HEK293 (cell line): ENCODE results near the gene PRSS53.

Source experiments
- CTCF ChIA-PET: fragments of 350-600 bp; formaldehyde crosslinking; extraction: SDS; loops from one replicate; lab custom pipeline; 2021; ENCODE audit warnings: antibody characterized with exemption; lab: Yijun Ruan, JAX
- POLR2A ChIA-PET: fragments of 300-600 bp; formaldehyde crosslinking; extraction: SDS; loops from one replicate; lab custom pipeline; 2020; ENCODE audit warnings: antibody characterized with exemption, inconsistent platforms; lab: Yijun Ruan, JAX
- H3K27ac ChIP-seq: fragments of 200-500 bp; sonication (Bioruptor generic); 2 replicates; pipeline ENCODE4 v1.5.1; 2014; ENCODE audit warnings: low read depth, low read length, control low read depth, inconsistent platforms; ENCODE audit errors: extremely low read depth
- H3K36me3 ChIP-seq, 2 experiments: fragments of 200-500 bp in 1 of 2; sonication (Bioruptor generic) in 1 of 2; 1 replicate in 1 of 2; 2 replicates in 1 of 2; pipeline ENCODE4 v1.5.1; 2014 to 2017; ENCODE audit warnings: inconsistent platforms in 2 of 2, low read length in 2 of 2; ENCODE audit not compliant: control insufficient read depth in 2 of 2, insufficient read depth in 1 of 2
- H3K4me1 ChIP-seq: fragments of 200-500 bp; sonication (Bioruptor generic); 2 replicates; pipeline ENCODE4 v1.5.1; 2014; ENCODE audit warnings: mild to moderate bottlenecking, low read length, inconsistent platforms; ENCODE audit not compliant: control insufficient read depth, insufficient read depth
- H3K4me3 ChIP-seq: 2 replicates; pipeline ENCODE4 v1.5.1; 2011; ENCODE audit warnings: low read depth, mild to moderate bottlenecking, control low read depth, low read length, moderate library complexity
- H3K9me3 ChIP-seq: fragments of 200-500 bp; sonication (Bioruptor generic); 2 replicates; pipeline ENCODE4 v1.5.1; 2014; ENCODE audit warnings: low read depth, low read length, inconsistent platforms; ENCODE audit not compliant: control insufficient read depth, insufficient read depth
- ATF2 ChIP-seq: fragments of 450-650 bp; formaldehyde crosslinking; IDR thresholded peaks from 2 replicates; pipeline ENCODE4 v1.5.1; 2016; ENCODE audit warnings: missing biosample characterization, missing genetic modification characterization, low read depth
- GLIS1 ChIP-seq: fragments of 450-650 bp; formaldehyde crosslinking; IDR thresholded peaks from 2 replicates; pipeline ENCODE4 v1.5.1; 2016; ENCODE audit warnings: missing biosample characterization, missing genetic modification characterization
- HOXA7 ChIP-seq: sonication (generic); formaldehyde crosslinking; IDR thresholded peaks from 2 replicates; pipeline ENCODE4 v1.8.1; 2022; ENCODE audit warnings: missing genetic modification reagents, borderline replicate concordance
- HOXC10 ChIP-seq: sonication (generic); formaldehyde crosslinking; IDR thresholded peaks from 2 replicates; pipeline ENCODE4 v1.8.1; 2023; ENCODE audit warnings: mild to moderate bottlenecking, missing genetic modification reagents
- KLF8 ChIP-seq: fragments of 450-650 bp; formaldehyde crosslinking; IDR thresholded peaks from 2 replicates; pipeline ENCODE4 v1.5.1; 2016; ENCODE audit warnings: missing biosample characterization, missing genetic modification characterization
- SP7 ChIP-seq: fragments of 450-650 bp; formaldehyde crosslinking; IDR thresholded peaks from 2 replicates; pipeline ENCODE4 v1.5.1; 2016; ENCODE audit warnings: missing biosample characterization, missing genetic modification characterization
- ZNF10 ChIP-seq: fragments of 450-650 bp; formaldehyde crosslinking; IDR thresholded peaks from 2 replicates; pipeline ENCODE4 v1.5.1; 2017; ENCODE audit warnings: missing biosample characterization, missing genetic modification characterization
- ZNF138 ChIP-seq: fragments of 450-650 bp; formaldehyde crosslinking; IDR thresholded peaks from 2 replicates; pipeline ENCODE4 v1.5.1; 2016; ENCODE audit warnings: missing biosample characterization, missing genetic modification characterization, borderline replicate concordance
- ZNF157 ChIP-seq: fragments of 450-650 bp; formaldehyde crosslinking; IDR thresholded peaks from 2 replicates; pipeline ENCODE4 v1.5.1; 2016; ENCODE audit warnings: missing biosample characterization, missing genetic modification characterization
- ZNF211 ChIP-seq: fragments of 450-650 bp; formaldehyde crosslinking; IDR thresholded peaks from 2 replicates; pipeline ENCODE4 v1.5.1; 2016; ENCODE audit warnings: low read depth, missing biosample characterization, missing genetic modification characterization
- ZNF266 ChIP-seq: fragments of 450-650 bp; formaldehyde crosslinking; IDR thresholded peaks from 2 replicates; pipeline ENCODE4 v1.5.1; 2016; ENCODE audit warnings: missing biosample characterization, missing genetic modification characterization, low read depth
- ZNF280C ChIP-seq: fragments of 450-650 bp; formaldehyde crosslinking; IDR thresholded peaks from 2 replicates; pipeline ENCODE4 v1.5.1; 2016; ENCODE audit warnings: missing biosample characterization, missing genetic modification characterization
- ZNF391 ChIP-seq: fragments of 450-650 bp; formaldehyde crosslinking; IDR thresholded peaks from 2 replicates; pipeline ENCODE4 v1.5.1; 2016; ENCODE audit warnings: low read depth, missing biosample characterization, missing genetic modification characterization, borderline replicate concordance
- ZNF747 ChIP-seq: fragments of 450-650 bp; formaldehyde crosslinking; IDR thresholded peaks from 2 replicates; pipeline ENCODE4 v1.5.1; 2016; ENCODE audit warnings: missing biosample characterization, missing genetic modification characterization
- ZNF837 ChIP-seq: fragments of 450-650 bp; formaldehyde crosslinking; IDR thresholded peaks from 2 replicates; pipeline ENCODE4 v1.5.1; 2016; ENCODE audit warnings: missing biosample characterization, missing genetic modification characterization
- ZSCAN4 ChIP-seq: fragments of 450-650 bp; formaldehyde crosslinking; IDR thresholded peaks from 2 replicates; pipeline ENCODE4 v1.5.1; 2017; ENCODE audit warnings: missing biosample characterization, missing genetic modification characterization
- TF ChIP-seq, protein P1 (sequence below): fragments of 450-650 bp; formaldehyde crosslinking; IDR thresholded peaks from 2 replicates; pipeline ENCODE4 v1.5.1; 2017; ENCODE audit warnings: missing biosample characterization, missing genetic modification characterization
- TF ChIP-seq, protein P2 (sequence below): fragments of 450-650 bp; formaldehyde crosslinking; IDR thresholded peaks from 2 replicates; pipeline ENCODE4 v1.5.1; 2016; ENCODE audit warnings: missing biosample characterization, missing genetic modification characterization
- TF ChIP-seq, protein P3 (sequence below): IDR thresholded peaks from 2 replicates; pipeline ENCODE4 v1.6.1; 2011; ENCODE audit warnings: mild to moderate bottlenecking, low read depth, low read length, borderline replicate concordance
- TF ChIP-seq, protein P4 (sequence below): fragments of 450-650 bp; formaldehyde crosslinking; IDR thresholded peaks from 2 replicates; pipeline ENCODE4 v1.5.1; 2017; ENCODE audit warnings: missing biosample characterization, missing genetic modification characterization

Gene PRSS53

GRCh38 chr16:31130336-31130891 lies 41.7 kb upstream of the PRSS53 start:
- Histone ChIP-seq H3K4me3 (no peak overlapping the region), H3K36me3 (peaks cover 0 to 67% of the 10 kb centered on the region in 2 experiments; a peak in 2 of 3 replicates), H3K9me3 (no peaks in the 10 kb centered on the region), H3K27ac (no peak overlapping the region), H3K4me1 (peaks cover 9% of the 10 kb centered on the region; the same call in 1 of the 2 replicates)
- ChIA-PET POLR2A (interaction anchor here (1.1 to 5.7 kb wide), 3 partner anchors 13 to 329 kb away, joined by 3 to 35 read pairs (median 3); partner anchors contain the start of genes ARMC5 and KAT8), CTCF (interaction anchor here (0.7 to 1.9 kb wide), 3 partner anchors 12 to 146 kb away, joined by 3 to 13 read pairs (median 4); partner anchors contain the start of gene HSD3B7)
- TF ChIP-seq SP7 (tag by site-specific recombination) (no peak), ATF2 (tag by site-specific recombination) (0 out of 2 replicates have a peak, but pooled peaks have one; percentile 28)

GRCh38 chr16:31129568-31130335 lies 41.0 kb upstream of the PRSS53 start:
- Histone ChIP-seq H3K9me3 (no peaks in the 10 kb centered on the region), H3K36me3 (peaks cover 0 to 67% of the 10 kb centered on the region in 2 experiments; a peak in 2 of 3 replicates), H3K4me3 (no peak overlapping the region), H3K4me1 (peaks cover 2% of the 10 kb centered on the region; the same call in 1 of the 2 replicates), H3K27ac (no peak overlapping the region)
- CTCF ChIA-PET: interaction anchor here (0.7 to 1.0 kb wide), 2 partner anchors 27 to 145 kb away, joined by 3 to 4 read pairs; partner anchors contain the start of gene HSD3B7
- POLR2A ChIA-PET: interaction anchor here (0.8 to 5.7 kb wide), 4 partner anchors 9 to 165 kb away, joined by 3 to 35 read pairs (median 8); partner anchors contain the start of gene KAT8
- TF ChIP-seq, protein P1, sequence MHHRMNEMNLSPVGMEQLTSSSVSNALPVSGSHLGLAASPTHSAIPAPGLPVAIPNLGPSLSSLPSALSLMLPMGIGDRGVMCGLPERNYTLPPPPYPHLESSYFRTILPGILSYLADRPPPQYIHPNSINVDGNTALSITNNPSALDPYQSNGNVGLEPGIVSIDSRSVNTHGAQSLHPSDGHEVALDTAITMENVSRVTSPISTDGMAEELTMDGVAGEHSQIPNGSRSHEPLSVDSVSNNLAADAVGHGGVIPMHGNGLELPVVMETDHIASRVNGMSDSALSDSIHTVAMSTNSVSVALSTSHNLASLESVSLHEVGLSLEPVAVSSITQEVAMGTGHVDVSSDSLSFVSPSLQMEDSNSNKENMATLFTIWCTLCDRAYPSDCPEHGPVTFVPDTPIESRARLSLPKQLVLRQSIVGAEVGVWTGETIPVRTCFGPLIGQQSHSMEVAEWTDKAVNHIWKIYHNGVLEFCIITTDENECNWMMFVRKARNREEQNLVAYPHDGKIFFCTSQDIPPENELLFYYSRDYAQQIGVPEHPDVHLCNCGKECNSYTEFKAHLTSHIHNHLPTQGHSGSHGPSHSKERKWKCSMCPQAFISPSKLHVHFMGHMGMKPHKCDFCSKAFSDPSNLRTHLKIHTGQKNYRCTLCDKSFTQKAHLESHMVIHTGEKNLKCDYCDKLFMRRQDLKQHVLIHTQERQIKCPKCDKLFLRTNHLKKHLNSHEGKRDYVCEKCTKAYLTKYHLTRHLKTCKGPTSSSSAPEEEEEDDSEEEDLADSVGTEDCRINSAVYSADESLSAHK (tag by site-specific recombination): no peak
- TF ChIP-seq ZNF10 (tag by site-specific recombination) (no peak), GLIS1 (tag by site-specific recombination) (no peak), ZNF138 (tag by site-specific recombination) (no peak), ZNF837 (tag by site-specific recombination) (no peak), KLF8 (tag by site-specific recombination) (no peak), ZNF280C (no peak), ZNF747 (tag by site-specific recombination) (no peak), ZNF391 (tag by site-specific recombination) (no peak), HOXA7 (CRISPR knock-in tag) (no peak), ZNF157 (tag by site-specific recombination) (no peak), ZSCAN4 (tag by site-specific recombination) (no peak), ZNF266 (no peak), ZNF211 (tag by site-specific recombination) (no peak), HOXC10 (CRISPR knock-in tag) (no peak)
- TF ChIP-seq, protein P2, sequence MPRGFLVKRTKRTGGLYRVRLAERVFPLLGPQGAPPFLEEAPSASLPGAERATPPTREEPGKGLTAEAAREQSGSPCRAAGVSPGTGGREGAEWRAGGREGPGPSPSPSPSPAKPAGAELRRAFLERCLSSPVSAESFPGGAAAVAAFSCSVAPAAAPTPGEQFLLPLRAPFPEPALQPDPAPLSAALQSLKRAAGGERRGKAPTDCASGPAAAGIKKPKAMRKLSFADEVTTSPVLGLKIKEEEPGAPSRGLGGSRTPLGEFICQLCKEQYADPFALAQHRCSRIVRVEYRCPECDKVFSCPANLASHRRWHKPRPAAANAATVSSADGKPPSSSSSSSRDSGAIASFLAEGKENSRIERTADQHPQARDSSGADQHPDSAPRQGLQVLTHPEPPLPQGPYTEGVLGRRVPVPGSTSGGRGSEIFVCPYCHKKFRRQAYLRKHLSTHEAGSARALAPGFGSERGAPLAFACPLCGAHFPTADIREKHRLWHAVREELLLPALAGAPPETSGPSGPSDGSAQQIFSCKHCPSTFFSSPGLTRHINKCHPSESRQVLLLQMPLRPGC: no peak
- TF ChIP-seq, protein P3, sequence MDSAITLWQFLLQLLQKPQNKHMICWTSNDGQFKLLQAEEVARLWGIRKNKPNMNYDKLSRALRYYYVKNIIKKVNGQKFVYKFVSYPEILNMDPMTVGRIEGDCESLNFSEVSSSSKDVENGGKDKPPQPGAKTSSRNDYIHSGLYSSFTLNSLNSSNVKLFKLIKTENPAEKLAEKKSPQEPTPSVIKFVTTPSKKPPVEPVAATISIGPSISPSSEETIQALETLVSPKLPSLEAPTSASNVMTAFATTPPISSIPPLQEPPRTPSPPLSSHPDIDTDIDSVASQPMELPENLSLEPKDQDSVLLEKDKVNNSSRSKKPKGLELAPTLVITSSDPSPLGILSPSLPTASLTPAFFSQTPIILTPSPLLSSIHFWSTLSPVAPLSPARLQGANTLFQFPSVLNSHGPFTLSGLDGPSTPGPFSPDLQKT: no peak
- TF ChIP-seq, protein P4, sequence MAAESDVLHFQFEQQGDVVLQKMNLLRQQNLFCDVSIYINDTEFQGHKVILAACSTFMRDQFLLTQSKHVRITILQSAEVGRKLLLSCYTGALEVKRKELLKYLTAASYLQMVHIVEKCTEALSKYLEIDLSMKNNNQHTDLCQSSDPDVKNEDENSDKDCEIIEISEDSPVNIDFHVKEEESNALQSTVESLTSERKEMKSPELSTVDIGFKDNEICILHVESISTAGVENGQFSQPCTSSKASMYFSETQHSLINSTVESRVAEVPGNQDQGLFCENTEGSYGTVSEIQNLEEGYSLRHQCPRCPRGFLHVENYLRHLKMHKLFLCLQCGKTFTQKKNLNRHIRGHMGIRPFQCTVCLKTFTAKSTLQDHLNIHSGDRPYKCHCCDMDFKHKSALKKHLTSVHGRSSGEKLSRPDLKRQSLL: no peak
